GM21737 (cell line): ENCODE data around the gene AMH.
A peak's percentile ranks its signal among the peaks of the same experiment; 100 is the strongest.

Experiments
- ATAC-seq: cut with Tn5 transposase; IDR thresholded peaks from one replicate; pipeline ENCODE4 v1.9.1; 2021; ENCODE audit warnings: mild to moderate bottlenecking, moderate library complexity; ENCODE audit not compliant: unreplicated experiment

The AMH gene

DNA sequence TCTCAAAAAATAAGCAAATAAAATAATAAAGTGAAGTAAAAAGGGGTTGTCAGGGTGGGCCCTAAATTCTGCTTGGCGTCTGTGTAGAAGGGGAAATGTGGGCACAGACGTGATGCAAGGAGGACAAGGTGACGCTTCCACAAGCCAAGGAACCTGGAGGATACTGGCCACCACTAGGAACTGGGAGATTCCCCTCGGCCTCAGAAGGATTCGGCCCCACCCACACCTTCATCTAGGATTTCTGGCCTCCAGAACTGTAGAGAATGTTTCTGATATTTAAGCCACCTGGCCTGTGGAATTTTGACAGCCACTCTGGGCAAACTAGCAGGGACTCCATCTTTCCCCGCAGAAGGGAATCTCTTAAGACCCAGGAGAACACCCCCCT lies 14.1 kb upstream of the AMH start:
- no peak for ATAC-seq

DNA sequence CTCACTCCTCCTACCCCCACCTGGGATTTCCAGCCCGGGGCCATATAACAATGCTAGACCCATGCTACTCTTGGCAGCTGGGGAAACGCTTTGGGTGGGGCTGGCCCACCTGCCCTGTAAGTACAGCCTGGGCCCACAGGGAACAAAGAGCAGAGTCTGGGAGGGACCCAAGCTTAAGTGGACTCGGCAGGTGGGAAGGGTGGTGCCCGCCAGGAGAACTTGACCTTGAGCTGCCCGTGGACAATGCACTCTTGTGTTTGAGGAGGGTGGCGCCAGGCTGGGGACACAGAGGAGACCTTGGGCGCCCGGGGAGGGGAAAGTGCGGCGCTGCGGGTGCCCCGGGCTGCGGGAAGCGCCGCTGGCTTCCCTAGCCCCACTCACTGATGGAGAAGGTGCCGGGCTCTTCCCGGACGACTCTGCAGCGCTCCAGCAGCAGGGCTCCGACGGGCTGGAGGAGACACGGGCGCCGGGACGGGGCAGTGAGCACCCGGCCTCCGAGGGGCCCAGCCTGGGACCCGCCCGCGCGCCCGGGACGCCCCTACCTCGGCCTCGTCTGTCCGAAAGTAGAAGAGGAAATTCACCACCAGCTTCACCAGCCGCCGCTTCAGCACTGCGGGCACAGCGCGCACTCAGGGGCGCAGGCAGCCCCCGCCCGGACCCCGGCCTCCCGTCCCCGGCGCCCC lies 13.6 kb upstream of the AMH start:
- ATAC-seq = peak; percentile 5

DNA sequence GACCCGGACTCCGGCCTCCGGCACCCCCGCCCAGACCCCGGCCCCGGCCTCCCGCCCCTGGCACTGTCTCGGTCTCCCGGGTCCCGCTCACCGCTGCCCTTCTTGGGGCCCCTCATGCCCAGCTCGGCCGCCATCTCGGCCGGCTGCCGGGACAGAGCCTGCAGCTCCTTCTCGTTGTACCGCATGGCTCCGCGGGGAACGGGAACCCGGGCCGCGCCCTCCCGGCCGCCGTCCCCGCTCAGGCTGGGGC lies 13.1 kb upstream of the AMH start:
- no peak for ATAC-seq

DNA sequence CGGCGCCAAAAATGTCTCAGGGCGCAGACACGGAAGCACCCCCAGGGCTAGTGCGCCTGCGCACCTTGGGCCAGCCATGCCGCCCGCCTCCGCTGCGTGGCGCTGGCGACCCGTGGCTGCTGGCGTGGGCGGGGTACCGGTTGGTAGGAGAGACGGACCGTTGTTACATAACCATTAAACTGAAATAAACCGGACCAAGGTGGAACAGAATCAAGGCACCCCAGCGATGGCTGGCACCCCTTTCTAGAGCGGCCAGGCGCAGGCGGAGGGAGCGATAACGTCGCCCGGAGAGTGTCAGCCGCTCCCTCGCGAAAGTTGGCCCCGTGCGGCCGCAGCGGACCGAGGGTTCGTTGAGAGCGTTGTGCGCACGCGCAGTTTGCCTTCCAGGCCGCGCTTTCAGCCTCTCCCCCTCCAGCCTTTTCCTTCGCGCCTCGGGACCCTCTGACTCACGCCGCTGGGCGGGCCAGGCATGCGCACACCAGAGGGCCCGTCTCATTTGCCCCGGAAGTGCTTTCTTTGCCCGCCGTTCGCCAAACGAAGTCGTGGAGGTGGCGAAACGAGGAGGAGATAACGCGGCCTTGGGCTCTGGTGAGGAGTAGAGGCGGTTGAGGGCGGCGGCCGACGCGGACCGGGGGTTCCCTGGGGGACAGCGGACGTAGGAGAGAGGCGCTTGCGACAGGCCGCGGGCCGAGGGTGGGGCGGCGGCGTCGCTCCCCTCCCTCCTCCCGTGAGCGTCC lies 12.6 kb upstream of the AMH start, which contains the start of the genes PLEKHJ1 and SF3A2:
PLEKHJ1 (minus strand) TSS at position 16 of the 737 bp plus-strand sequence. CDS start 81 bp downstream, outside the sequence.
SF3A2 (plus strand) TSS at position 511 of the 737 bp plus-strand sequence. CDS start 6,595 bp downstream, outside the sequence.
- ATAC-seq = peak; percentile 65

DNA sequence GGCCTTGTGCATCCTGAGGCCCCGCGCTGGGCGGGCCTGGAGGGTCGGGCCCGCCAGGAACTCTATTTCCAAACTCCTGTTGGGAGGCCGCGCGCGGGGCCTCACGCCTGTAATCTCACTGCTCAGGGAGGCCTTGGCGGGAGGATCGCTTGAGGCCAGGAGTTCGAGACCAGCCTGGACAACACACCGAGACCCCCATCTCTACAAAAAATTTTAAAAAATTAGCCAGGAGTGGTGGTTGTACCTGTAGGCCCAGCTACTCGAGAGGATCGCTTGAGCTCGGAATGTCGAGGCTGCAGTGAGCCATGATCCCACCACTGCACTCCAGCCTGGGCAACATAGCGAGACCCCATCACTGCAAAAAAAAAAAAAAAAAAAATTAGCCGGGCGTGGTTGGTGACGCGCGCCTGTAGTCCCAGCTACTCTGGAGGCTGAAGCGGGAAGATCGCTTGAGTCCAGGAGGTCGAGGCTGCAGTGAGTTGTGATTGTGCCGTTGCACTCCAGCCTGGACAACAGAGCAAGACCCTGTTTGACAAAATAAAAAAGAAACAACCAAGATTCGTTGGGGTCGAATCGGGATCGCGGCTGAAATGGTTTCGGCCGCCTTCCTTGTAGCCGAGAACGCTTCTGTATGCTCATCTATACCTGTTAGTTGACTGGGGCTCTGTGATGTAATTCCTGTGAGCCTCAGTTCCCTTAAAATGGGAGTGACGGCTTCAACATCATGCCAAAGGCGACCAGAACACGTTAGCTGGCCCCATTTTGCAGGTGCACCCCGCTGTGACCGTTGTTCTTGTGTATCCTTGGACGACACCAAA lies 11.9 kb upstream of the AMH start:
- ATAC-seq = no peak

- ATAC-seq = no peak
Measured at GRCh38 chr19:2237869-2238153, 11.3 kb upstream of the AMH start.

GRCh38 chr19:2239173-2239572 lies 9.9 kb upstream of the AMH start:
- ATAC-seq = no peak

DNA sequence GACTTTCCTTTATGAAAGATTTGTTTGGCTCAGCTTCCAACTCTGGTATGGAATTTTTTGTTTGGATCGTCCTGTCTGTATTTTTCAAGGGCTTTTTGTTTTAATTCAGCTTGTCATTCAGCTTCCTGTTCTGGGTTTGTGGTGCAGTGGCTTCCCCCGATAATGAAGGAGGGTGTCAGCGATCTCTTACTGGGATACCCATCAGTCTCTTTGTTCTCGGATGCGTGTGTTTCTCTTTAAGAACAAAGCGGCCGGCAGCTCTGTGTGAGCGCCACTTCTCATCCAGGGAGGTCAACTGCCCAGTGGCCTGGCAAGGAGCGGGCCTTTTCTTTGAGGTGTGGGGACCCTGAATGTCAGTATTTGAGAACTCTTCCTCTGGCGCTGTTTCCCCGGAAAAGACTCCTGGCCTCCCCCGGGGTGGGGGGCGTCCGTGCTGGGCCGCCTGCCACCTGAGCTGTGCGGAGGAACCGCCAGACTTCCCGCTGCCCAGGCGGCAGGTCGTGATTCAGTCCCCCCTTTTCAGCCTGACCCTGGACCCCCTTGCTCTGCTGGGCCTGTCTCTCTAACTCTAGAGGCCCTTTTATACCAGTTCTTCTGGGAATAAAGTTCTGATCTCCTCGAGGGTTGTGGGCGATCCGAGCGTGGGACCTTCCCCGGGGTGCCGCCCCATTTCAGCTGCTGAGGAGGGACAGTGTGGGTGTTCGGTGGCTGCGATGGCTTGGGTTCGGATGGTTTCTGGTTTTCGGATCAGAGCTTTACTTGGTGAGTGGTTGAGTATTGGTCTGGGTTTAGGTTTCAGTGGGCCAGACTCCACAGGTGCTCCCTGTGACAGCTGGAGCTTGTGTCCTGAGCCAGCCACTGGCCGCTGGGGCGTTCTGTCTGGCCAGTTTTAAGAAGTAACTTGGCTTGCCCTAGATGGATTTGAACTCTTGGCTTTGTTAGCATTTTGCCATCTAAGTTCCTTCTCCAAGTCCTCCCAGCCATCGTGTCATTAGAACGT lies 9.1 kb upstream of the AMH start:
- ATAC-seq = no peak

- ATAC-seq = no peak
Measured at GRCh38 chr19:2240881-2241760, 8.0 kb upstream of the AMH start.

DNA sequence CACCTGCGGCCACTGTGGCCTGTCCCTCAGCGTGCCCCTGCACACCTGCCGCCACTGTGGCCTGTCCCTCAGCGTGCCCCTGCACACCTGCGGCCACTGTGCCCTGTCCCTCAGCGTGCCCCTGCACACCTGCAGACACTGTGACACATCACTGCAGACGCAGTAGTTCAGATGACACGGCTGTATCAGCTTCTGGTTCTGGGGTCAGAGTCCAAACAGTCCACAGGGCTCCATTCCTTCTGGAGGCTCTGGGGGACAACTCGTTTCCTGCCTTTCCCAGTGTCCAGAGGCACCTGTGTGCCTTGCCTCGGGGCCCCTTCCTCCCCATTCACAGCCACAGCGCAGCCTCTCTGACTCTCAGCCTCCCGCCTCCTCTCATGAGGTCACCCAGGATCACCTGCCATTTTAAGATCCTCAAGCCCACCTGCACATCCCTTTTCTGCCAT lies 7.0 kb upstream of the AMH start:
- no peak for ATAC-seq

- ATAC-seq = no peak
Measured at GRCh38 chr19:2242816-2243215, 6.3 kb upstream of the AMH start.

DNA sequence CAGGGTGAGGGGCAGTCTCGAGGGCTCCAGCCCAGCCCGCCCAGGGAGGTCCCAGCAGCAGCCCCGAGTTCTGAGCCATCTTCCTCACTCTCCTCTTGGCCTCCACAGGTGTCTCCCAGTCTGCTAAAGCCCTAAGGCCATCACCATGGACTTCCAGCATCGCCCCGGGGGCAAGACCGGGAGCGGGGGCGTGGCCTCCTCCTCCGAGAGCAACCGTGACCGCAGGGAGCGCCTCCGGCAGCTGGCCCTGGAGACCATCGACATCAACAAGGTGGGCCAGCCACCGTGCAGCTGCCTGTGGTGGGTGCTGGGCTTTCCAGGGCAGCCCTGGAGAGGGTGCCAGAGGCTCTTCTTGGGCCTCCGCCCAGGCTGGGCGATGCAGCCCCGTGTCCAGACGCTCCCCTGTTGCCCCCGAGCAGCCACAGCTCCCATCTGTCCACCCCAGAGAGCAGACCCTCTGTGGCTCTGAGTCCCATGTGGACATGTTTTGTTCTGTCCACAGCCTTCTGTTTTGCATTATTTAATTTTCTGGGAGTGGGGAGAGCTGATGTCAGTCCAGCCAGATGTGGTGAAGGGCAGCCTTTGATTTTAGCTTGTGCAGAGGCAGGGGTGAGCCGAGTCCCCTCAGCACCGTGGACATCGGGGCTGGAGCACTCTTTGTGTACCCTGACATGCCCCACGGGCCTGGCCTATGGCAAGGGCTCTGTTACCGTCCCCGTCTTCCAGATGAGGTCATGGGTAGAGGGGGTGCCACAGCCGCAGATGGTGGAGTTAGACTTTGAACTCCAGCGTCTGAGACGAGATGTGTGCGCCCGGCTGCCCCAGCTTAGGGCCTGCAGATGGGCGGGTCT lies 5.6 kb upstream of the AMH start:
- ATAC-seq = no peak

DNA sequence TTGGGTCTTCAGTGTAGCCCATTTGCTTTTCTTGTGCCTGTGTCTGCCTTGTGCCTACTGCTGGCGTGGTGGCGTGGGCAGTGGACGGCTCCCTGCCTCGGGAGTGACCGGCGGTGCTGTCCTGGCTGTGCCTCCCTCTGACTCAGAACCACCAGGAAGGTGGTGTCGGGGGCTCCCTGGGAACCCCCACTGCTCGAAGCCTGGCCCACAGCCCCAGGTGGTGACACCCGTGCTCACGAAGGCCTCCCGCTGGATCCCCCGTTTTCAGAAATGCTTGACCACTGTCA lies 5.1 kb upstream of the AMH start:
- no peak for ATAC-seq

DNA sequence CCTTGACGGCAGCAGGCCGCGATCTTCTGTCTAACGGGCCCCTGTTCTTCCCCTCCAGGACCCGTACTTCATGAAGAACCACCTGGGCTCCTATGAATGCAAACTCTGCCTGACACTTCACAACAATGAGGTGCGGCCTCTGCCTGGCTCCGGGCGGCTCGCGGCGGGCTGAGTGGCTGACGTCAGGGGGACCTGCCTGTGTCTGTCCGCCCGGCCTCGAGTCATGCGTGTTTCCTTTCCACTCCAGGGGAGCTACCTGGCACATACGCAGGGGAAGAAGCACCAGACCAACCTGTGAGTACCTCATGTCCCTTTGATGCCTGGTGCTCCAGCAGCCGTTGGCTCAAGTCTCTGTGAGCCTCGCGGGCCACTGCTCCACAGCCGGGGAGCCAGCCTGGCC lies 4.6 kb upstream of the AMH start:
- no peak for ATAC-seq

GRCh38 chr19:2245273-2245672 lies 3.9 kb upstream of the AMH start:
- ATAC-seq = no peak

DNA sequence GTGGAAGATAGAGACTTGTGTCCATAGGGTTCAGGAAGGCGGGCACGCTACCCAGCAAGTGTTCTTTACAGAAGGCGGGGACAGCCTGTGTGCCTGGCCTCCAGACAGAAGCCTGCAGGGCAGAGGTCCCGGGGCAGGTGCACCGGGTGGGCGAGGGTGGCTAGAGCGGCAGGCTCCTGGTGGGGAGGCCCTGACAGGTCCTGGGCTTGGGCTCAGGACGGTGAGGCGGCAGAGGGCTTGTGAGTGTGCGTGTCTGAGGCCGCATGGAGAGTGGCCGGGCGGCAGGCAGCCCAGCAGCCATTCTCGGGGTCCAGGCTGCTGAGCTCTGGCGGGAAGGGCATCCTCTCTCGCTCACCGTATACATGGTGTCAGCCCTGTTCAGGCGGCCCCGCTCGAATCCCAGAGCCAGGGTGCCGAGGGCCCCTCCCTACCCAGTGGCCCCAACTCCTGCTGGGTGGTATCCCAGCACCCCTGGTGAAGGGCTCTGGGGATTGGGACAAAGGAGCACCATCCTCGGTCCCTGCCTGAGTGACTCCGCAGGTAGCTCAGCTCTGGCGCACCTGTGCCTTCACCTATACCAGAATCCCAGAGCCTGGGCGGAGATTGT lies 3.0 kb upstream of the AMH start:
- ATAC-seq = no peak

DNA sequence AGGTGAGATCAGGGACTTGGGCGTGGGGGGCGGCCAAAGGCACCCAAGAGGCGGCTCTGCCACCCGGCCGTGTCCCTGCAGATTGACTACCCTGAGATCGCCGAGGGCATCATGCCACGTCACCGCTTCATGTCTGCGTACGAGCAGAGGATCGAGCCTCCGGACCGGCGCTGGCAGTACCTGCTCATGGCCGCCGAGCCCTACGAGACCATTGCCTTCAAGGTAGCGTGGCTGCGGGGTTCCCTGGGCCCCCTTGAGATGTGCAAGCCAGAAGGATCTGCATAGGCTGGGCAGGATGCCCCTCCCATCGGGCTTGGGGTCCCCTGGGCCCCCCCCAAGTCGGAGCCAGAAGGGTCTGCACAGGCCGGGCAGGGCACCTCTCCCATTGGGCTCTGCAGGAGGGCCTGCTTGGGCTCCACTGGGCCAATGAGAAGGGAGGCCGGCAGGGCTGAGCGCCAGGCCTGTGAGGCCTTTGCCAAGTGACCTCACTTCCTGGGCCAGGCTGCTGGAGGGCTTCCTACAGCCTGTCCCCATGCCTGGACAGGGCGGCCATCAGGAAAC lies 2.2 kb upstream of the AMH start:
- no peak for ATAC-seq

DNA sequence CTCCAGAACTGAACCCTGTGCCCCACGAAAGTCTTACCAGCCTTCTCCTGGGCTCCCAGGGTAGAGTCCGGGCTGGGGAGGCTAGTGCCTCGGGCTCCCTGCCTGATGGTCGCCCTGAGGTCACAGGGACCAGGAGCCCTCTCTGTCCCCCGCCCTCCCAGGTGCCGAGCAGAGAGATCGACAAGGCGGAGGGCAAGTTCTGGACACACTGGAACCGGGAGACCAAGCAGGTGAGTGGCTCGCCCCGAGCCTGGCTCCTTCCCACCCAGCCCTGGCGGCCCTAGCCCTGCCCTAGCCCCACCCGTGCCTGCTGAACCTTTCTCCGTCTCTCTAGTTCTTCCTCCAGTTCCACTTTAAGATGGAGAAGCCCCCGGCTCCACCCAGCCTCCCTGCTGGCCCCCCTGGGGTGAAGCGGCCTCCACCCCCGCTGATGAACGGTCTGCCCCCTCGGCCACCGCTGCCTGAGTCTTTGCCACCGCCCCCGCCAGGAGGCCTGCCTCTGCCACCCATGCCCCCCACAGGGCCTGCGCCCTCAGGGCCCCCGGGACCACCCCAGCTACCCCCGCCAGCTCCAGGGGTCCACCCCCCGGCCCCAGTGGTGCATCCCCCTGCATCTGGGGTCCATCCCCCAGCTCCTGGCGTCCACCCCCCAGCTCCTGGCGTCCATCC lies 1.6 kb upstream of the AMH start:
- no peak for ATAC-seq
